Activated CD8-positive, alpha-beta memory T cell treated with anti-CD3 and anti-CD28 coated beads, Interleukin-2, amount 10 ng/mL, durations not matched to agents 7 days and 5 days (primary cell): ENCODE measurements around the gene RUNX1. TPM values are rescaled to one million over a fixed set of nuclear protein-coding genes. Genes with fewer than 3 reads are reported as not detected.

Source experiments
- ATAC-seq: fragments of 150-1000 bp; cut with Tn5 transposase; one replicate; pipeline ENCODE4 v1.10.0; 2021; ENCODE audit warnings: moderate library complexity
- CTCF ChIA-PET: fragments of 350-600 bp; sonication (Branson Sonifier 250); formaldehyde crosslinking; loops from one replicate; lab custom pipeline; 2021; ENCODE audit warnings: antibody characterized with exemption; lab: Charles Lee
- DNase-seq: peaks from one replicate; pipeline ENCODE4 v3.0.0-alpha.2; 2020
- H3K27ac Mint-ChIP-seq: one replicate; pipeline ENCODE4 v1.8.0; 2021; ENCODE audit warnings: mild to moderate bottlenecking, mixed read lengths
- H3K27me3 Mint-ChIP-seq: one replicate; pipeline ENCODE4 v1.8.0; 2021; ENCODE audit warnings: mixed read lengths
- H3K36me3 Mint-ChIP-seq: one replicate; pipeline ENCODE4 v1.8.0; 2021; ENCODE audit warnings: mild to moderate bottlenecking, mixed read lengths
- H3K4me1 Mint-ChIP-seq: one replicate; pipeline ENCODE4 v1.8.0; 2021; ENCODE audit warnings: mixed read lengths
- H3K4me3 Mint-ChIP-seq: one replicate; pipeline ENCODE4 v1.8.0; 2021; ENCODE audit warnings: mild to moderate bottlenecking, moderate library complexity, mixed read lengths
- H3K9me3 Mint-ChIP-seq: one replicate; pipeline ENCODE4 v1.8.0; 2022; ENCODE audit warnings: low read depth, mixed read lengths
- total RNA-seq, 2 experiments: library from RNA; stranded (reverse); gene quantifications; one replicate each; pipeline ENCODE4 v1.2.3, GENCODE V29; 2021

RUNX1 gene
- total RNA-seq, 2 experiments from 2014 or later = 23.3 to 35.3 TPM

DNA sequence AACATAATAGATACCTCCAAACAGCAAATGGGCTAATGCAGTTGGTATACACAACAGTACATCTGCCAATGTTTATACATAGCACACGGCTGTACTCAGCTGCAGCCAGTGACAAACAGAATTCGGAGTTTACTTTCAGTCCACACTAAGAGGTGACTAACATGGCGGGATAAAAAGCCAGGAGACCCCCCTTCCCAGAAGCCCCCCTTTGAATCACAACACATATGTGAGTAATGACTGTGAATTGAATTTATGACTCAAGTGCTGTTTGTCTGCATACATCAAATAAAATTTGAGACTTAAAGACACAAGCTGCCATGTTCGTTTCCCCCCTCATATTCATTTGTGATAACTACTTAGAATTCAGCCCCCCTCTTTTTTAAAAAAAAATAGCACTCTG, 113.2 kb downstream of the RUNX1 start:
- peaks cover 5% of the 10 kb centered on the region for H3K36me3 Mint-ChIP-seq
- H3K9me3 Mint-ChIP-seq = no peaks in the 10 kb centered on the region
- DNase-seq = no peak
- H3K4me1 Mint-ChIP-seq = peaks cover 67% of the 10 kb centered on the region
- CTCF ChIA-PET = interaction anchor here (0.9 to 3.3 kb wide), 10 partner anchors 32 to 120 kb away, joined by 3 to 18 read pairs (median 4); partner anchors contain the start of gene RUNX1
- ATAC-seq = no peak
- peak overlapping the region; percentile 58 for H3K4me3 Mint-ChIP-seq
- peak overlapping the region; percentile 96 for H3K27ac Mint-ChIP-seq
- no peaks in the 10 kb centered on the region for H3K27me3 Mint-ChIP-seq

GRCh38 chr21:34935452-34935851, 113.7 kb downstream of the RUNX1 start:
- Mint-ChIP-seq H3K36me3 (peaks cover 5% of the 10 kb centered on the region), H3K4me1 (peaks cover 67% of the 10 kb centered on the region), H3K27me3 (no peaks in the 10 kb centered on the region), H3K9me3 (no peaks in the 10 kb centered on the region), H3K27ac (peak overlapping the region; percentile 96), H3K4me3 (peak overlapping the region; percentile 58)
- DNase-seq = no peak
- ATAC-seq = peak; percentile 50
- CTCF ChIA-PET = interaction anchor here (0.9 to 3.3 kb wide), 9 partner anchors 33 to 128 kb away, joined by 3 to 18 read pairs (median 3); partner anchors contain the start of gene RUNX1

DNA sequence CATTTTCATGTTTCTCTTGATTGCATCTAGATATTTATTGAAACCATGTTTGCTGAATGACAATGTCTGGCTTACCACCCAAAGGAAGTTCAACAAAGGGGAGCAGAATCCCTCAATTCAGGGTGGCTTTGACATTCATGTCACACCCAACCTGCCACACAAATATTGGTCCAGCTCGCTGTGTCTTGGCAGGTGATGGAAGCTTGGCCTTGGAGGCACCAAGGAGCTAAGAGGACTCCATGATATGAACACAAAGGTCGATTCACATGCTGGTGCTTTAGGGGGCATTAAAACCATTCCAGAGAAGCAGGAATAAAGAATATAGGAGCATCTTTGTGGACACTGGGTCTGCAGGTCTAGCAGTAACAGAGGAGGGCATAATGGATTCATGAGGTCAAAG, 114.8 kb downstream of the RUNX1 start:
- peak; percentile 5 for ATAC-seq
- Mint-ChIP-seq H3K4me1 (peaks cover 64% of the 10 kb centered on the region), H3K27ac (peak overlapping the region; percentile 96), H3K4me3 (peak overlapping the region; percentile 62), H3K9me3 (no peaks in the 10 kb centered on the region), H3K27me3 (no peaks in the 10 kb centered on the region), H3K36me3 (peaks cover 6% of the 10 kb centered on the region)
- DNase-seq = no peak
- CTCF ChIA-PET = interaction anchor here (0.8 to 3.3 kb wide), 8 partner anchors 22 to 127 kb away, joined by 3 to 18 read pairs (median 4); partner anchors contain the start of gene RUNX1

GRCh38 chr21:34933609-34934335, 115.3 kb downstream of the RUNX1 start:
- Mint-ChIP-seq H3K27me3 (no peaks in the 10 kb centered on the region), H3K4me1 (peaks cover 70% of the 10 kb centered on the region), H3K9me3 (no peaks in the 10 kb centered on the region), H3K36me3 (peaks cover 6% of the 10 kb centered on the region), H3K27ac (peak overlapping the region; percentile 96), H3K4me3 (peak overlapping the region; percentile 62)
- peak; percentile 95 for ATAC-seq
- DNase-seq = peak; percentile 50
- CTCF ChIA-PET = interaction anchor here (0.8 to 3.3 kb wide), 9 partner anchors 9 to 188 kb away, joined by 3 to 18 read pairs (median 3); partner anchors contain the start of gene RUNX1

GRCh38 chr21:34932233-34932632, 116.9 kb downstream of the RUNX1 start:
- Mint-ChIP-seq H3K4me3 (no peak overlapping the region), H3K27me3 (no peaks in the 10 kb centered on the region), H3K9me3 (no peaks in the 10 kb centered on the region), H3K27ac (peak overlapping the region; percentile 96), H3K4me1 (peaks cover 66% of the 10 kb centered on the region), H3K36me3 (peaks cover 6% of the 10 kb centered on the region)
- ATAC-seq = no peak
- CTCF ChIA-PET = interaction anchor here (1.0 to 1.4 kb wide), 5 partner anchors 22 to 116 kb away, joined by 3 to 4 read pairs (median 3); no protein-coding TSS in a partner anchor
- DNase-seq = peak; percentile 51

- peaks cover 62% of the 10 kb centered on the region for H3K4me1 Mint-ChIP-seq
- peaks cover 9% of the 10 kb centered on the region for H3K36me3 Mint-ChIP-seq
- no peak overlapping the region for H3K4me3 Mint-ChIP-seq
- H3K27me3 Mint-ChIP-seq = no peaks in the 10 kb centered on the region
- ATAC-seq = no peak
- no peak overlapping the region for H3K27ac Mint-ChIP-seq
- no peak for DNase-seq
- H3K9me3 Mint-ChIP-seq = no peaks in the 10 kb centered on the region
- CTCF ChIA-PET = no interaction called here
Measured at GRCh38 chr21:34930971-34931370, 118.1 kb downstream of the RUNX1 start.

DNA sequence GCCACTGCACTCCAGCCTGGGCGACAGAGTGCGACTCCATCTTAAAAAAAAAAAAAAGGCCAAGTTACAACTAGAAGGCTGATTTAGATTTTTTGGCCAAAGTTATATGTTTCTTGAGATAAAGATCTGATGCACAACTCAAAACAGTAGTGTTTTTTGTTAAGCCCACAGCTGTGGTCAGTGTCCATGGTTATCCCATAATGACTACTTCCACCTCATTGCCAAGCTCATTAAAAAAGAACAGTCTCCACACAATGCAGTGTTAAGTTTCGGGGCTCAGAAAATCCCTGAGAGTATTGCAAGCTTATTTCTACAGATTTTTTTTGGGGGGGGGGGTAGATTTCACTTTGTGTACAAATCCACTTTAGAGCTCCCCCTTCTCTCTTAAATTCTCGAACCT, 120.5 kb downstream of the RUNX1 start:
- no peak for DNase-seq
- Mint-ChIP-seq H3K27me3 (no peaks in the 10 kb centered on the region), H3K27ac (no peak overlapping the region), H3K4me1 (peaks cover 38% of the 10 kb centered on the region), H3K4me3 (no peak overlapping the region), H3K36me3 (peaks cover 25% of the 10 kb centered on the region), H3K9me3 (peaks cover 4% of the 10 kb centered on the region)
- no peak for ATAC-seq
- CTCF ChIA-PET = interaction anchor here (0.6 to 1.1 kb wide), 4 partner anchors 47 to 733 kb away, joined by 3 read pairs; no protein-coding TSS in a partner anchor

DNA sequence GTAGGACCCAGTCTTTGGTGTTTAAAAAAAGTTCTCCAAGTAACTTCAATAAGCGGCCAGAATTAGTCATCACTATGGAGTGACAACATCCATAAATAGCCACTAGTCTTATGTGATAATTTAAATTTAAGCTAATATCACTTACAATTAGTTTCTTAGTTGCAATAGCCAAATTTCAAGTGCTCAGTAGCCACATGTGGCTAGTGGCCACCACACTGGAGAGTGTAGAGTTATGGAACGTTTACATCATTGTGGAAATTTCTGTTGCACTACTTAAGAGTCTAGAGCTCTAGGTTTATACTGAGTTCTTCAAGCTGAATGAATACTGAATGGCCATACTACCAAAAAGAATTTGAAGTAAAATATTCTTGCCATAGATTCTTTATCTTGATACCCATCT, 121.1 kb downstream of the RUNX1 start:
- DNase-seq = no peak
- Mint-ChIP-seq H3K9me3 (peaks cover 5% of the 10 kb centered on the region), H3K4me3 (no peak overlapping the region), H3K27me3 (no peaks in the 10 kb centered on the region), H3K36me3 (peaks cover 27% of the 10 kb centered on the region), H3K27ac (no peak overlapping the region), H3K4me1 (peaks cover 32% of the 10 kb centered on the region)
- CTCF ChIA-PET = interaction anchor here (0.6 to 1.0 kb wide), 2 partner anchors 14 to 732 kb away, joined by 3 read pairs; no protein-coding TSS in a partner anchor
- no peak for ATAC-seq

DNA sequence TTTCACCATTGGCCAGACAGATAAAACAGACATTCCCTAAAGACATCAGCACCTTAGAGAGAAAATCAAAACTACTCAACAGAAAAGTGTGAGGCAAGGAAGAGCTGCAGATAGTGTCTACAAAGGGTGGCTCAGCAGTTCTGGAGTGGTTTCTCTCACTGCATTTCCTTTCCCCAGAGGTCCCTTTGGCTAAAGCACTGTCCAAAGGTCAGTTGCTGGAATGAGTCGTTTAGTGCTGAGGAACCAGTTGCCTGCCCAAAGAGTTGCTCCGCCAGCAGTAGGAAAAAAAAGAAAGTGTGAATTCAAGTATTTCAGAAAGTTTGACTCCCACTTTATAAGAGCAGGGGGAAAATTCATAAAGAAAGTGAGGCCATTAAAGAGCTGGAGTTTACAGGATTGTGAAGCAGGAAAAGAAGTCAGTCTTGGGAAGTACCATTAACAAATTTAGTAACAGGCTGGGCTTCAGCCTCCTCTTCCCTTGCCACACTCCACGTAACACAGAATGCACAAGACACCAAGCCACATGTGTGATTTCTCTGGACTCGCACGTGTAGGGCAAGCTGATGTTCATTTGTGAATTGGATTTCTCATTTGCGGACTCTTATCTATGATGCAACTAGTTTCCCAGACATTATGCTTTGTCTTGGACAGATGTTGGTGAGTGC, 122.2 kb downstream of the RUNX1 start:
- H3K27me3 Mint-ChIP-seq = no peaks in the 10 kb centered on the region
- H3K36me3 Mint-ChIP-seq = peaks cover 32% of the 10 kb centered on the region
- no peak overlapping the region for H3K4me3 Mint-ChIP-seq
- DNase-seq = no peak
- no peak for ATAC-seq
- no peak overlapping the region for H3K27ac Mint-ChIP-seq
- H3K4me1 Mint-ChIP-seq = peaks cover 23% of the 10 kb centered on the region
- H3K9me3 Mint-ChIP-seq = peaks cover 5% of the 10 kb centered on the region
- CTCF ChIA-PET = interaction anchor here (0.7 to 1.0 kb wide), 2 partner anchors 16 to 293 kb away, joined by 3 read pairs; no protein-coding TSS in a partner anchor

- H3K4me1 Mint-ChIP-seq = peaks cover 17% of the 10 kb centered on the region
- peaks cover 5% of the 10 kb centered on the region for H3K9me3 Mint-ChIP-seq
- DNase-seq (no peak), ATAC-seq (no peak)
- no peak overlapping the region for H3K27ac Mint-ChIP-seq
- peaks cover 29% of the 10 kb centered on the region for H3K36me3 Mint-ChIP-seq
- H3K27me3 Mint-ChIP-seq = no peaks in the 10 kb centered on the region
- CTCF ChIA-PET = no interaction called here
- no peak overlapping the region for H3K4me3 Mint-ChIP-seq
Measured at GRCh38 chr21:34925597-34925996, 123.5 kb downstream of the RUNX1 start.

GRCh38 chr21:34924771-34925419, 124.2 kb downstream of the RUNX1 start:
- Mint-ChIP-seq H3K9me3 (peaks cover 5% of the 10 kb centered on the region), H3K4me1 (peaks cover 17% of the 10 kb centered on the region), H3K36me3 (peaks cover 29% of the 10 kb centered on the region), H3K27ac (no peak overlapping the region), H3K4me3 (no peak overlapping the region), H3K27me3 (no peaks in the 10 kb centered on the region)
- no peak for DNase-seq
- CTCF ChIA-PET = no interaction called here
- no peak for ATAC-seq

- no peak overlapping the region for H3K27ac Mint-ChIP-seq
- H3K4me1 Mint-ChIP-seq = peaks cover 16% of the 10 kb centered on the region
- DNase-seq (no peak), ATAC-seq (no peak)
- no peak overlapping the region for H3K4me3 Mint-ChIP-seq
- no peaks in the 10 kb centered on the region for H3K27me3 Mint-ChIP-seq
- H3K36me3 Mint-ChIP-seq = peaks cover 30% of the 10 kb centered on the region
- CTCF ChIA-PET = interaction anchor here (0.6 to 0.7 kb wide), 2 partner anchors 16 to 123 kb away, joined by 3 read pairs; no protein-coding TSS in a partner anchor
- H3K9me3 Mint-ChIP-seq = peaks cover 5% of the 10 kb centered on the region
Measured at GRCh38 chr21:34924194-34924593, 124.9 kb downstream of the RUNX1 start.

DNA sequence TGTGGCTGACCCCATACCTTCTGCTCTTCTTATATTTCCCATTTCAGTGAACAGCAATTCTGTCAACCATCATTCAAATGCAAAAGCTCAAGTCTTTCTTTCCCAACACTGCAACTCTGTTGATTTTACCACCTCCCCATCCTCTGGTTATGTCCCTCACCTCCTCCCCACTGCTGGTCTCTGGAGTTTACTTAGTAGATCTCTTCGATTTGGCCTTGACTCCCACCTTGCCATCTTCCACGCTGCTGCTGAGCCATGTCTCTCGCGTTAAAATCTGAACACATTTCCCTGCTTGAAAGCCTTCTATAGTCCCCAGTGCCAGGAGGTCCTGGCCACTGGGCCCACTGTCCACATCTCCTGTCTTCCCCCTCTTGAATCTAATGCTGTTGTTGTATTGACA, 125.5 kb downstream of the RUNX1 start:
- Mint-ChIP-seq H3K4me3 (no peak overlapping the region), H3K27ac (no peak overlapping the region), H3K9me3 (peaks cover 5% of the 10 kb centered on the region), H3K36me3 (peaks cover 30% of the 10 kb centered on the region), H3K27me3 (no peaks in the 10 kb centered on the region), H3K4me1 (peaks cover 10% of the 10 kb centered on the region)
- no peak for ATAC-seq
- DNase-seq = no peak
- CTCF ChIA-PET = interaction anchor here (0.6 to 0.7 kb wide), 2 partner anchors 16 to 123 kb away, joined by 3 read pairs; no protein-coding TSS in a partner anchor
